Fibroblast of skin of left biceps (primary cell): ENCODE measurements around the gene PTPRN2.

Experiments
- DNase-seq, 2 experiments: peaks; one replicate each; pipeline ENCODE4 v3.0.0-alpha.2; 2013; ENCODE audit warnings: low read depth in 2 of 2

PTPRN2 gene

DNA sequence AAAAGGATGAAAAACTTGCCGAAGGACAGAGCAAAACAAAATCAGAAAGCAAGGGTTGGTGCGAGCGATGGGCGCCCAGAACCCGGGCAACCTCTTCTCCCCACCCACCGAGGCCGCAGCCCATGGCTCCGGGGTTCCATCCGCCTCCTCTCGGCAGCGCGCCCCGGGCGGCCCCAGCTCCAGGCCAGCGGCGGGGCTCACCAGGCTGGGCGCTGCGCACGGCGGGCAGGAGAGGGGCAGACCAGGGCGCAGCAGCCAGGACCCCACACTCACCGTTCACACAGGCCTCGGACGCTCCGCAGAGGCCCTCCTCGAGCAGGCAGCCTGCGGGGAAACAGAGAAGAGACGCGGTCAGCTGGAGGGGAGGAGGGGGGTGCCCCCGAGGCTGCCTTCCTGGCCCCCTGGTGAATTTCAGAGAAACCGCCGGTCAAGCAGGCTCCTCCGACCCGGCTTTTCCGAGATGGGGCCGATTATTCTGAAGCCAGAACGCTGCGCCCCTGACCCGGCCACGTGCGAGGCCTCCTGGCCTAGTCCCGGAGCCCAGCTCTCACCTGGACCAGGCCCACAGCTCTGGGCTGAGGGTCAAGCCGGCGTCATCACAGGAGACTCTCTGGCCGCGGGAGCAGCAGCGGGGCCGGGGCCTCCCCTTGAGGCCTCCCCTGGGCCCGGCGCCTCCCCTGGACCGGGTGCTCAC lies 98.0 kb downstream of the PTPRN2 start:
- no peak for DNase-seq

DNA sequence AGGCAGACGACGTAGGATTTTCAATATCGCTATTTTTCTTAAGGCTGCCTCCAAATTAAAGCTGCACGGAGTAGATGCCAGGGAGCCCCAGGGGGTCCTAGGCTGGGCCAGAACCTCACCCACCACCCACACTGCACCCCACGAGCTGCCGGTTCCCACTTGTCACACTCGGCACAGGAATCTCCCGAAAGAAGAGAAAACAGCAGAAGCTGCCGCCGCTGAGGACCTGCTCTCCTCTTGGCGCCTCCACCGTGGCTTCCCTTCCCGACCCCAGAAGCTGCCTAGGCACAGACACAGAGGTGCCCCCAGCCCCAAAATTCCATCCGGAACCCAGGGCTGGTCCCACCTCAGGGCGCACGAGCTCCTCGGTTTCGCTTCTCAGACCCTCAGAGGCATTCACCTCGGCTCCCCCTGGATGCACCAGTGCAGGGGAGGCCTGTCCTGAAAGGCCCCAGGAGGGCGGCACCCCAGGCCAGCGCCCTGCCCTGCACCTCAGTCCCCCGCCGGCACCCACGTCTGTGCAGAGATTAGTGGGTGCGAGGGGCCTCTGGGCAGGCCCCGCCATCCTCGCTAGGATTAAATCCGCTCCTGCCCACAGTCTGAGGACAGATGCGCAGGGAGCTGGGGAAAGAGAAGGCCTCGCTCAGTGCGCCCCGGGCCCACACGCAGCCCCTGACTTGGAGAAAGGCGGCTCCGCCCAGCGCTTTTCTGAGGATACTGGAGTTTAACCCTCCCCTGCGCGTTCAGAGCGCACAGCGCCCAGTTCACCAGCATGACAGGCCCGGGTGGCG lies 99.2 kb downstream of the PTPRN2 start:
- DNase-seq = no peak

DNA sequence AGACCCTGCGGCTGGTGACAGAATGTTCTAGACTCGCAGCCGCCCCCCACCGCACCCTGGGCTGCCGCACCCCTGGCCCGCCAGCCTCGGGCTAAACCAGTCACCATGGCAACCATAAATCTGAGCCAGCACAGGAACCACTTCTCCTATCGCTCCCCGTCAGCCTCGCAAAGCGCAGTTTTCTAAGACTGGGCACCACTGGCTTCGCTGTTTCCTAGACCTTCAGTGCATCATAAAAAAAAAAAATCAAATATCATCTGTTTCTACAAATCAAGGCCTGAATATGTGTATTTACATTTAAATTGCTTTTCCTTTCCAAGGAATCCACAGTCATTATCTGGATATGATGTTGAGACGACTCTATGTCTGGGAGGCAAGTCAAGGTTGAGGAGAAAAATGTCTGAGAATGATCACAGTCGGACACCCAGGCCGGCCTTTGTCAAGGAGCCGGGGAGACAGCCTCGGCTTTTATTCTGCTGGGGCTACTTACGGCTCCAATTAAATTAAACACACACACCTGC lies 99.9 kb downstream of the PTPRN2 start:
- DNase-seq = no peak

DNA sequence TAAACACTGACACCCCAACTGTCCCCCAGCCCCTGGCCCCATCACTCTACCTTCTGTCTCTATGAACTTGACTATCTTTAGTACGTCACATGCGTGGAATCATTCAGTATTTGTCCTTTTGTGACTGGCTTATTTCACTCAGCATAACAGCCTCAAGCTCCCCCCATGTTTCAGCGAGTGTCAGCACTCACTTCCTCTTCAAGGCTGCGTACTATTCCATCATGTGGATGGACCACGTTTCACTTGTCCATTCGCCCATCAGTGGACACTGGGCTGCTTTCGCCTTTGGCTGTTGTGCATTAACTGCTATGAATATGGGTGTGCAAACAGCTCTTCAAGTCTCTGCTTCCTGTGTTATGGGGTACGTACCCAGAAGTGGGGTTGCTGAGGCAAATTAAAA lies 100.7 kb downstream of the PTPRN2 start:
- no peak for DNase-seq

DNA sequence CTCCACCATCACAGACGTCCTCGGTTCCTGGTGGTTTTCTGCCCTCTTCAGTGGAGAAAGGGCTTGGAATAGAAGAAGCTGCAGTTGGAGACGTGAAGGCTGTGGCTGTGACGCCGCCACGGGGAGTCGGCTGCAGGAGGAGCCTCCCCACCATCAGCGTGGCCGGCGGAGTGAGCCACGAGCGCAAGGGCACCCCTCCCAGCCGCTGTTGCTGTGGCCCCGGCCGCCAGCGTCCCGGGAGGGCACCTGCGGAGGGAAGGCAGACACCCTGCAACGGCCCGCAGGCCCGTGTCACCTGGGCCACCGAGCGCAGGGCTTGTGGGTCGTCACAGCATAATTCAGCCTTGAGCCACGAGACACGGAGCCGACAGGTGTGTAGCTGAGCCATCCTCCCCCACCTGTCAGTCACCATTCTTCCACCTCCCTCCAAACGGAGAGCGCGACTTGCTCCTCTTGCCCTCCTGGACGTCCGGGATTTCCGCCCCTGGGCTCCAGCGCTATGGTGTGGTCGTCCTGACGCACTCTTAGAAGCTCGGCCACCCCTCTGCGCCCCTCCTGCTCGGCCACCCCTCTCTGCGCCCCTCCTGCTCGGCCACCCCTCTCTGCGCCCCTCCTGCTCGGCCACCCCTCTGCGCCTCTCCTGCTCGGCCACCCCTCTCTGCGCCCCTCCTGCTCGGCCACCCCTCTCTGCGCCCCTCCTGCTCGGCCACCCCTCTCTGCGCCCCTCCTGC lies 102.7 kb downstream of the PTPRN2 start:
- no peak for DNase-seq

DNA sequence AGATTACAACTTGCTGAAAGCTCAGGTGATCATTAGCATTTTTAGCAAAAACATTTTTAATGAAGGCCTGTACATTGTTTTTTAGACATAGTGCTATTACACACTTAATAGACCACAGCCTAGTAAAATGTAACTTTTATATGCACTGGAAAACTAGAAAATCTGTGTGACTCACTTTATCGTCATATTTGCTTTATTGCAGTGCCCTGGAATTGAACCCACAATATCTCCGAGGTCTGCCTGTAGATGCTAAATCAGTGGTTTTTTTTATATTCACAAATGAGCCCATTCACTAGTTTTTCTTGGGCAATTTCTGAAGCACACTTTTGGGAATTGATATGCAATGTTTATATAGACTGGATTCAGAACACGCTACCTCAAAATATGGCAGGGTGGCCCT lies 105.1 kb downstream of the PTPRN2 start:
- no peak for DNase-seq

DNA sequence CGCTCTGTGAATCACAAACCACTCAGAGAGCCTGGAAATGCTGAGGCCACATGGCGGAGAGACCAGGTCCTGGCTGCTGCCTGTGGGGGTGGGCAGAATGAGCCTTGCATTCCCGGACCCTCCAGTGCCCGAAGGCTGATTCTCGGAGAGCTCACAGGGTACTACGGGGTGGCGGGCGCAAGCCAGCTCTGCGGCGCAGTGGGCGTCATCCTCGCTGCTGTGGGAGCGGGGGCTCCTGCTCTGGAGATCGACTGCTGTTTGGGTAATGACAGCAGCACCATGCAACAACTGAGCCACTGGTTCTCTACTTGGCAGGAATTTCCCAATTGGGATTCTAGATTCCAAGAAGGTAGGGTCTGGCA lies 108.0 kb downstream of the PTPRN2 start:
- no peak for DNase-seq

DNA sequence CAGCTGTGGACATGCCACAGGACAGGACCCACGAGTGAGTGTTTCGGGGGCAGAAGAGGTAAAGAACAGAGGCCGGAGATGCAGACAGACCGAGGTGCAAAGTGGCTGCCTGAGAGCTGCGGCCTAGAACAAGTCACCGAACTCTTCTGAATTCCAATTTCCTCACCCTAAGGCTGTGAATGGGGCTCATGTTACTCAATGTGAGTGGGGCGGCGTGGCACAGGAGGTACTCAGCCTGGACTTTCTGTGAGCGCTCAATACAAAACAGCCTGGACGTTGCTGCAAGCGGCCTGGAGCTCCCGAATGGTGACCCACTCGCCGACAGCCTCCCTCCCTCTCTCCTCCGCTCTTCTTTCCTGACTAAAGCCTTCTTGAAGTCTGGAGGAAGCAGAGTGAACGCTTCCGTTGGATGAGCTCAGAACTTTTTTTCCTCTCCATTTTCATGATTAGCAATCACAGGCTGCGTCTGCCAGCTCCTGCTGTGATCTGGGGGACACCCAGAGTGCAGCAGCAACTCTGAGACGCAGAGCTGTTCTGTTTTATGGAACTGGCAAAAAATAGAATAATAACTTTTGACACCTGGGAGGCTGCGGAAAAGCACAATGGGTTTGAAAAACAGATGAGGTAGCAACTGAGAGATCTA lies 108.5 kb downstream of the PTPRN2 start:
- no peak for DNase-seq

DNA sequence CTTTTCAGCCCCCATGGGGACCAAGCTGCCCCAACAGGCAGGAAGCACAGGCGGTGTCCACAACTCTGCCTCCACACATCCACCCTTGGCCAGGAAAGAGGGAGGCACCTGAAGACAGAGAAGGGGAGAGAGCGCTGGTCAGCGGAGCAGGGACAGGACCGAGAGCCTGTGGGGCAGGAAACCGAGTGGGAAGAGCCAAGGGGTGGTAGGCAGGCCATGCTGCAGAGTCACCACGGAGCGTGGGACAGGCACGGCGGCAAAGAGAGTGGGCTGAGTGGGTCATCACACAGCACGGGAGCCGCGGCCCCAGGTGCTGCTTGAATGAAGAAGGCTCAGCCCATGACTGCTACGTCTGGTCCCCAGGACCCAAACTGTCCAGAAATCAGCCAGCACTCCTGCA lies 109.8 kb downstream of the PTPRN2 start:
- no peak for DNase-seq

DNA sequence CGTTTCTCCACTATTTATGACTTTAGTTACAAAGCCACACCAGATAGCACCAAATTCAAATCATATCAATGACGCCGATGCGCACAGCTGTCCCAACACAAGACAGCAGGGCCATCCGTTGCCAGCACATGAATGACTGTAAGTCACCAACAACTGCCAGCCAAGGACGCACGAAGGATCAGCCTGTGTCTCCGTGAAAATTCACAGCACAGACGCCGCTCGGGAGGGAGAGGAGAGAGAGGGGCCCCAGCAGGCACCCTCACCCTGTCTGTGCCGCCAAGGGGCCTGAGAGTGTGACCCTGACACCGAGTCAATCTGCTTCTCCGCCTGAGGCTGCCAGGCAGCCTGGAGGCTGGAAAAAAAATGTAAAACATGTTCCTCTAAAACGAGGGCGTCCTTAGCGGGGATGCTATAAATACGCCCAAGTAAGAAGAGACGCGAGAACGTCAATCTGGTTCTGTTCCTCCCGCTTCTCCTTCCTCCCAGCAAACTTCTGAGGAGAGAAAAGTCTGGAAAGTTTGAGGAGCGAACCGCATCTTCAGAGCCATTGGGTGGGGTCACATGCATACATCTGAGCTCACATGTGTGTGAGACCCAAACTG lies 111.2 kb downstream of the PTPRN2 start:
- DNase-seq = no peak

DNA sequence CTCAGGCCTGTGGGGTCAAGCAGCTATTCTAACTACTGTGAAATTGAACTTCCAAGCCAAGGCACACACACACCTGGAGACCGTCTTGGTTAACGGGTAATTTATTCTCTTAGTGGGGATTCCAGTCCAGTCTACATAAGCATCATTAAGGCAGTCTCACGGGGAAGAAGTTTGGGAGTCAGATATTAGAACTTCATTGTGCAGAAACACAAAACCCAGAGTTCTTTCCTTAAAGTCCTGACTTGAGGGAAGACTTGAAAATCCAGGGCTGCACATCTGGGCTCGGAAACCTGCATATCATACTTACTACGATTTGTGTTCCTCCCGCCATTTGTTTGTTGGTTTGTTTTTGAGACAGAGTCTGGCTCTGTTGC lies 112.0 kb downstream of the PTPRN2 start:
- no peak for DNase-seq

DNA sequence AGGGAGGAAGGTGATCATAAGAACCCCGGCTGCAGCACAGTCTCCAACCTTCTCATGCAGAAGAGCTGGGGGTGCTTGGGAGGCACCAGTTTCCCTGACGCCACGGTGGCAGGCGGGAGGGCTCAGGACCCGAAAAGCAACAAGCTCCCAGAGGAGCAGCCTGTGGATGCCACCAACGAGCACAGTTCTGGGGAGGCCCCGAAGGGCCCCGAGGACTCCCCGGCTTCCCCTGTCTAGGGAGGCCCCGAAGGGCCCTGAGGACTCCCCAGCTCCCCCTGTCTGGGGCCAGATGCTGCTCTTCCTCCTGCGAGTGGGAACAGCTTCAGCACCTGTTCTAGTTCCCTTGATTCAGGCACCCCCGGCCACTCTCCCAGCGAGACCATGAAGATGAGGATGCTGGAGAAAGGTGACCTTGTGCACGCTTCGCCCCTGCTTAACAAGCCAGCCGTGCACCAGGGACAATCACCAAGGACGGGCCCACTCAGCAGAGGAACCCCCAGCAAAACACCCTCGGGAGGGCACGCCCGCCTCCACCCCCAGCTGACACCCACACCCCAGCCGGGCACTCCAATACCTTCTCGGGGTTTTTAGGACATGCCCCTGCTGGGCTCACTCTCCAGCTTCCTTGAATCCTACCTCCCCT lies 112.5 kb downstream of the PTPRN2 start:
- DNase-seq = no peak

DNA sequence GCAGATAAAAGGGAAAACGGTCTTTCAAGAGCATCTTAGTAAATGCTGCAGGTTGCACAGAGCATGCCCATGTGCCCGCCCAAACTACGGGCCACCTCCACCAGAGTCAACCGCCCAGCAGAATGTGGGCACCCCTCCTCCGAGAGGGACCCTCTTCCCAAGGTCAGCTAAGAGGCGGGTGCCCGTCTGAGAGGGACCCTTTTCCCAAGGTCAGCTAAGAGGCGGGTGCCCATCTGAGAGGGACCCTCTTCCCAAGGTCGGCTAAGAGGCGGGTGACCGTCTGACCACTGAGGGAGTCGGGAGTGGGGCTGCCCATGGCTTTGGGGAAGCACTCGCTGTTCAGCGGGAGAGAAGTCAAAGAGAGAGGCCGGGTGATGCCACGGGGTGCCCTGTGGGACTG lies 113.1 kb downstream of the PTPRN2 start:
- DNase-seq = no peak

DNA sequence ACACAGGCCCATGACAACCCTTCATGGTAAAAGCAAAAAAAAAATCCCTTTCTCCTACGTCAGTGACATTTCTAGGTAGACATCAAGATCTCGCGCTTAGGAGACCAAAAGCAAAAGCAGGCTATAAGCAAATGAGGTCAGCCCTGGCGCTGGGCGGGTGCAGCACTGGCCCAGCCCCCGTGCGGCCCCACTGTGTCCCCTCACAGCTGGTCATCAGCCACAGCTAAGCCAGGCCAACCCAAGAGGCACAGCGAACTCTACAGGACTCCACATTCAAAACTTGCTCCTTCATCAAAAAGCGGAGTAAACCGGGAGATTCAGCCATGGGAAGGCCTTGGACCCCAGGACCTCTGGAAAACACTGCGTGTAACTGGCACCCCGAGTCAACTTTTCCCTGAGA lies 113.7 kb downstream of the PTPRN2 start:
- DNase-seq = no peak

DNA sequence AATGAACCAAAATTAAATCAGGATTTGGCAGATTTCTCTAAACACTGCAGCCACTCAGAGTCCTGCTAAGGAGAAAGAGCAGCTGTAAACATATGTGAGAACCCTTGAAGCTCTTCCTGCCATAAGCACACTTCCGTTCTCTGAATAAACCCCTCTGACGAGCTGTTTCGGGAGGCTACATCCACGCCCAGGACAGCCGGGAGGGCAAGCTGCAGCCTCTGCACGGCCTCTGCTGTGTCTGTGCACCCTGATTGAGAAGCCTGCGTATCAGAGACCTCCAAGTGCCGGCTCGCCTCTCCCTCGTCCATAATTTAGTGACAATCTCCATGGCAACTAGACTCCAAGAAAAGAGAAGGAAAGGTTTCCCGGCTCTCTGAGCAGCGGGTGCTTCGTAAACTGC lies 114.4 kb downstream of the PTPRN2 start:
- DNase-seq = no peak

DNA sequence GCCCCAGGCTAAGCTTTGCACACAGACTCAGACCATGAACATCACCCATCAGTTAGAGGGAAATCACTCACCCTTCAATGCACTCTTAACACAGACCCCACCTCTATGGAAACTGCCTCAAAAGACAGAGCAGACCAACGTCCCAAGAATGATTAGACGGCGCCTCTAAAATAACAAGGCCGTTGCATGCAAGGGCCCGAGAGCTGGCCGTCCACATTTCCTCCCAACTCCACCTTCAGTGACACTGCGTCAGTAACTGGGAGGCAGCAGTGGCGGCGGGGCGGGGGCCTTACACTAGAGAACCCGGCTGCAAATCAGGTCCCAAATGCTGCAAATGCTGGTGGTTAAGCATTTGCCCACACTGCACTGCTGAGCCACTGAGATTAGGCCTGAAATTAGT lies 115.0 kb downstream of the PTPRN2 start:
- DNase-seq = no peak

DNA sequence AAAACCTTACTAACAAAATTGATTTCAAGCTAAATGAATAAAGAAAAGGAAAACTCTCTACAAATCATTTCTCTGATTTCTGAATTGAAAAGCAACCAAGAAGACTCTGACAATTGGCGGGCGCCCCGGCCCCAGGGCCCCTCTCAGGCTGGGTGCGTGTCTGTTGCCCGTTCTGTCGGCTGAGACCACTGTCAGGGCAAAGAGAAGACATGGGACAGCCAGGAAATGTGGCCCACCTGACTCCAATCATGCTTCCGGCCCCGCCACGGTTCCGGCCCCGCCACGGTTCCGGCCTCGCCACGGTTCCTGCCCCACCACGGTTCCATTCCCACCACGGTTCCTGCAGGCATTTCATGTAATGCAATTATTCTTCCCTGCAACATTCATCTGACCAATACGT lies 115.9 kb downstream of the PTPRN2 start:
- no peak for DNase-seq

DNA sequence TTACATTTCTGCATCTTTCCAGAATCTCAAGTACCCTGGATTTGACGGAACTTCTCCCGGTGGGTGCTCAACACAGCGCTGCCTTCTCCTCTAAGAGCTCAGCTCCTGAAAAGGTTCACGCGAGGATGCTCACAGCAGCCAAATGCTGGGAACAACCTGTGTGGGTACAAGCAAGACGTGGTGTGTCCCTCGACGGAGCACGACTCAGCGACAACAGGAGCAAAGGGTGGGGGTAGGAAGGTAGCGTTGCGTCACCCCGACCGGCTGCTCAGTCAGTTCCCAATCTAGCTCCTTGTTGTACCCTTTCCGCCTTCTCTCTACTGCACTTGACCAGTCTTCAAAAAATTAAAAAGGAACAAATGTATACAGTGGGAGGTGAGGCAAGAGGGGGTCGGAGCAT lies 117.3 kb downstream of the PTPRN2 start:
- no peak for DNase-seq

DNA sequence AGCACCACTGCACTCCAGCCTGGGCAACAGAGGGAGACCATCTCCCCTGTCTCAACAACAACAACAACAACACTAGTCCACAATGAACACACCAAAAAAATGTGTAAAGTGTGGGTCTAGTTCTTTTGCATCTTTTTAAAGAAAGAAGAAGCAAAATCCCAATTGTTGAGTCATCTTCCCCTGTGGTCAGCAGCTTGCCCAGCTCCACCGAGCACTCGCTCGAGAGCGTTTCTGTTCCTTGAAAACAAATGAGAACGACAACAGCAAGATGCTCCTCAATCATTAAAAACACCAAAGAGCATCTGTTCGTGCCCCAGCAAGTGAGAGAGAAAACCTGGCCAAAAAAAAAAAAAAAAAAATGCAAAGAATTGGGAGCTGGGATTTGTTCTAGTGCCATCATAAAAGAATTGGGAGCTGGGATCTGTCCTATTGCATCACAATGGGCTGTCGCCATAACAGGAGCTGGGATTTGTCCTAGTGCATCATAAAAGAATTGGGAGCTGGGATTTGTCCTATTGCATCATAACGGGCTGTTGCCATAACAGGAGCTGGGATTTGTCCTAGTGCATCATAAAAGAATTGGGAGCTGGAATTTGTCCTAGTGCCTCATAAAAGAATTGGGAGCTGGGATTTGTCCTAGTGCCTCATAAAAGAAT lies 118.1 kb downstream of the PTPRN2 start:
- DNase-seq = no peak

DNA sequence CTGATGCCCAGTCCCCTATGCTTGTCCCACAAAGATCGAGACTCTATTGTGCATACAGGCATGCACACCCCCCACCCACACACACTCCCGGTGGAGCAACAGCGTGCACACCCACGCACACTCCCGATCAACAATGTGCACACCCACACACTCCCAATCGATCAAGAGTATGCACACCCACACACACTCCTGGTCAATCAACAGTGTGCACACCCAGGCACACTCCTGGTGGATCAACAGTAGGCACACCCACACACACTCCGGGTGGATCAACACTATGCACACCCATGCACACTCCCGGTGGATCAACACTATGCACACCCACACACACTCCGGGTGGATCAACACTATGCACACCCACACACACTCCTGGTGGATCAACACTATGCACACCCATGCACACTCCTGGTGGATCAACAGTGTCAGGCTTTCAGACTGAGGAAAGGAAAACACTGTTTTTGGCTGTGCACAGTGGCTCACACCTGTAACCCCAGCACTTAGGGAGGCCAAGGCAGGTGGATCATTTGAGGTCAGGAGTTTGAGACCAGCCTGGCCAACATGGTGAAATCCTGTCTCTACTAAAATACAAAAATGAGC lies 118.8 kb downstream of the PTPRN2 start:
- DNase-seq = no peak
